Fibroblast of skin of left biceps (primary cell): ENCODE results near the gene PTPRT.

Experiments used
- DNase-seq, 2 experiments: peaks; one replicate each; pipeline ENCODE4 v3.0.0-alpha.2; 2013; ENCODE audit warnings: low read depth in 2 of 2

The PTPRT gene

DNA sequence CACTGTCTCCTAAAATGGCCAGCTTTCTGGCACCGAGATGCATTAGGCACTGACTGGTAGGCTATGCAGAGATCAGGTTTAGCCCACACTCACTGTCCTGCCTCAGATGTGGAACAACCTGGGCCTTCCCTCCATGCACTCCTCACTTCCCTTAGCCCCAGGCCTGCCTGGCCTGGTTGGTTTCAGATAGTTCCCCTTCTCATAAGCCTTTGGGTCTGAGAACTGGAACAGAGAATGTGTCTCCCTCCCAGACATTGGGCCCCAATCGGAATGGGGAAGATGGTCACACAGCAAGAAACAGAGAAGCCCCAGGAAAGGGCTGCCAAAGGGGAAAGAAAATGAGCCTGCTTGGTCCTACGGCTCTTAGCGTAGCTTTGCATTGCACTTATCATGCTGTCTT, 809.4 kb downstream of the PTPRT start:
- no peak for DNase-seq

DNA sequence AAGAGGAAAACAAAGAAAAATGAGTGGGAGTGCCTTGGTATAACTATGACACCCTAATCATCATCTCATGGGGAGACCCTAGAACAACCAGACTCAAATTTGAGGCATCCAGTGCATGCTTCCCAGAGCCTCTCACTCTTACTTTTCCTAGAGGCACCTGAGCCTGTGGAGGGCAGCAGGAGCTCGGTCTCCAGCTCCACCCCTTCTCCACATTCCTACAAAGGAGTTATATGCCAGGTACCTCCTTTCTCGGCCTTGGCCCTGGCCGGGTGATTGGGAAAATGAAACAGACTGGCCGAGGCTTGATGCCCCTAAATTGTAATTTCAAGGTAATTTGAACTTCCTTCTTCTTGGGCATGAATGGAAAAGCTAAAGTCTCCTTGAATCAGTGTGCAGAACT, 810.3 kb downstream of the PTPRT start:
- no peak for DNase-seq

DNA sequence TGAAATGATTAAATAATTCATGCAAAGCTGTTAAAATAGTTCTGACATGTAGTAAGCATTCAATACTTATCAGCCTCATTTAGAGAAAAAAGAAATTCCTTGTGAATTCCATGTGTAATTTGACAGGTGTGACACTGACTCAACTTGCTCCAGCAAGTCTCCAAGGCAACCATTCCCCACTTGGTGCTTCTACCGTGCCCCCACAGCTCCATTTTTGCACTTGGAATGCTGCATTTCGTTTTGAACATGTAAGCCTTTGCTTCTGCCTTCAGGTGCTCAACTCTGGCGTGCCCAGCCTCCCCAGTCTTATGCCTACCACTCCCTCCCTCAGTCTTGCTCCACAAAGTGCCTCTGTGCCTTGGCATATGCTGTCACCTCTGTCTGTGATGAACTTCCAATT, 810.9 kb downstream of the PTPRT start:
- no peak for DNase-seq

DNA sequence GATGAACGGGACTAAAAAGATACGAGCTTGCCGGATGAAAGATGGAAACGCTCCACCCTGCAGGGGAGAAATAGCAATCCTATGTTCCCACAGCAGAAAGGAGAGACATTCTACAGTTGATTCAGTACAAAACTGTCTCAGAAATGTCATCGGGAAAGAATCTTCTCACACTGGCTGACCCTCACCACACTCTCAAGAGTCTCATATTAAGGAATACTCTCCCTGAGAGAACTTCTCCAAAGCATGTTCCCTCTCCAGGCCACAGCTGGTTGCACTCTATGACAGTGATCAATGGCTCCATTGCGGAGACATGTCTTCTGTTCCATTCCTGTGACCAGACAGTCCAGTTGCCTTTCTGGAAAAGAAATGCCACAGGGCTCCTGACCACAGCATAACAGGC, 813.6 kb downstream of the PTPRT start:
- DNase-seq: no peak

DNA sequence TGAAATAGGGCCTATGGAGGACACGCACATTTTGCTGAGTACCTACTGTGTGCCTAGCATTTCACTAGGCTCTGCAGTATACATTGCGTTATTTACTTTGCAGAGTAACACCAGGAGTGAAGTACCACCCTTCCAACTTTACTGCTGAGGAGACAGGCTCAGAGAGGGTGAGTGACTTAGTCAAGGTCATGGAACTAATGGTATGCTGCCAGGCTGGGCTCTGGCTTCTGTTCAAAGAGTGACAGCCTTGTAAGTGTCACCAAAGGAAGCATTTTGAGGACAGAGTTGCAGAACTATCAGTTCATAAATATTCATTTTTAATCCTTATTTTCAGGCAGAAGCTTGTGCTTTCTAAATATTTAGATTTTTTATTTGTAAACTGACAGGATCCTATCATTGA, 816.7 kb downstream of the PTPRT start:
- no peak for DNase-seq

DNA sequence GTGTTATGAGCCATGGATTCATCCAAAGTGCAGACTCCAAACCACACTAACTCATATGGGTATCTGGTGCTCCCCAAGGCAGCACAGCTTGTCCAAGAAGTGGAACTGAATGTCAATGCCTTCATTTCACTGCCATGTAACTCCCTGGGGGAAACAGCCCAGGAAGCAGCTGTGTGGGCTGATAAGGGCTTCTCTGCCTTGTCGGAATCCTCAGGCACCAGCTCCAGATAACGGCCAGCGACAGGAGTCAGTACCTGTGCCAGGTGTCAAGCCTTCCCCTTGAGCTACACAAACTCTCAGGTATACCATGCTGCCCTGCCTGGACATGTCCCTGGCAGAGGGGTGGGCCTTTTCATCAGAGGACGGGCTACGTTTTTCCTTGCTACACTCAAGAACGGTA, 819.6 kb downstream of the PTPRT start:
- DNase-seq: no peak

DNA sequence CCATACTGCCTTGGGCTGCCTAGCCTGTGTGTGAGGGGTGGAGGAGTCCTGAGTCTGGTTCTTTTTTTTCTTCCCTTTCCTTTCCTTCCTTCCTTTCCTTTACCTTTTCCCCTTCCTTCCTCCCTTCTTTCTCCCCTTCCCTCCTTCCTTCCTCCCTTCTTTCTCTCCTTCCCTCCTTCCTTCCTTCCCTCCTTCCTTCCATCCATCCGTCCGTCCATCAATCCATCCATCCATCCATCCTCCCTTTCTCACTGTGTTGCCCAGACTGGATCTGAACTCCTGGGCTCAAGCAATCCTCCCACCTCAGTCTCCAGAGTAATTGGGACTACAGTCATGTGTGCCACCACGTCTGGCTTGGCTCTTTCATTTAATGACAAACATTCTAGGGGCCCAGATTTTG, 820.8 kb downstream of the PTPRT start:
- DNase-seq: no peak

DNA sequence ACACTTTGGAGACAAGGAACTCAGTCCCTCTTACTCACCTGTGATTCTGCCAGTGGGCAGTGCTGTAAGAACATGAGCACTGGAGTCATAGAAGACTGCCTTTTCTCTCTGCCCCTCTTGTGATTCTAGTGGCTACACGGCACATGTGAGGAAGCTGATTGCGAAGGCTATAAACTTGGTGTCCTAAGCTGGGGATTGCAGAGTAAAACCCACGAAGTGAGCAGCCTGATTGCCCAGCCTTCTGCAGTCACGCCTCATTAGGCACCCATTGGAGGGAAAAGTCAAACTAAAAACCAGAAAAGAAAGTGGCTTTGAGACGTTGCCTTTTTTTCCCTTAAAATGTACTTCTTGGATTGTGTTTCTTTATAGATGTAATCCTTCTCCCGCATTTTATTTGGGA, 823.1 kb downstream of the PTPRT start:
- no peak for DNase-seq

DNA sequence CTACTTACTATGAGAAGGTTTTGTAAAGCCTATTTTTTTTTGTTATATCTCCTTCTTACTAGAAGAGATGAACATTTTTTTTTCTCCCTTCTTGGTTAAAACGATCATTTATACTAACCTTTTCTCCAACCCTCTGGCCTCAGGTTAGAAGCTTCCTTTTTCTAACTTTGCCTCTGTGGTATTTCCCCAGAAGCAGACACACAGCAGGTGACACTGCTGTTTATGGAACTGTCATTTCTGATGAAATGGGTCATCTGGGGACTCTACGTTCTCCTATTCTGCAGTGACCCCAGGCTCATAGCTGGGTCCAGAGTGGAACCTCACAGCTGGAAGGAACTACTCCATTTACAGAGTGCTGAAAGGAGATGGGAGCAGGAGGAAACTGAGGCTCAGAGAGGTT, 825.3 kb downstream of the PTPRT start:
- DNase-seq: no peak

DNA sequence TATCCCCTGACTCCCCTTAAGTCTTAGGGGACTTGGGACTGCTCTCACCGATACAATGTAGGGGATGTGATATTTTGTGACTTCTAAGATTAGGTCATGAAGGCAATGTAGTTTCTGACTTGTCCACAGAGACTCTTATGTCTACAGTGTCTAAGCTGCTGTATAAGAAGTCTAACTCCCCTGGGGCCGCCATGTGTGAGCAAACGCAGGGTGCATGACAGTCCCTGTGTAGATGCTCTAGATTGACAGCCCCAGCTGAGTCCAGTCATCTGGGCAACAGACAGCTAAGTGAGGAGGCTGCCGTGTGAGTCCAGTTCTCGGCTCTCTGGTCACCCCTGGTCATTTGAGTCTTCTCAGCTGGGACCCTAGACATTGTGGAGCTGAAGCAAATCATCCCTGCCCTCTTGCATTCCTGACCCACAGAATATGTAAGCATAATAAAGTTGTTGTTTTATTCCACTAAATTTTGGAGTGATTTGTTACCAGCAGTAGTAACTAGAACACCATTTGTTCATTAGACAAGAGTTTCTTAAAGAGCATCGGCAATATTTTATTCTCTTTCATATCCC, 828.2 kb downstream of the PTPRT start:
- no peak for DNase-seq

DNA sequence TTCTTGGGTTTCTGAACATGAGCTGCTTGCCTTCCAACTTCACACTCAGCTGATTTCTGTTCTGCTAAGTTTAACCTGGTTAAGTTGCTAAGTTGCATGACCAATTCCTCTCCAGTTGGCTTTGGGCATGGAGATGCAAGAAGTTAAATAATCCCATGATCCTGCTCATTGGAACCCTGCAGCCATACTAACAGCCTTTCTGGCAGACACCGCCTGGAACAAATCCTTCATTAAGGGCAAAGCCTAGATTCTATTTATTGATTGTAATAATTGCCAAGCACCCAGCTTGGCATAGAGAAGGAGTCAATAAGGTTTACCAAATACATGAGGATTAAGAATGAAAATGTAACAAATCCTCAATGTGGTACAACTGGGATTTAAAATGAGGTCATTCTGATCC, 829.1 kb downstream of the PTPRT start:
- DNase-seq: no peak

DNA sequence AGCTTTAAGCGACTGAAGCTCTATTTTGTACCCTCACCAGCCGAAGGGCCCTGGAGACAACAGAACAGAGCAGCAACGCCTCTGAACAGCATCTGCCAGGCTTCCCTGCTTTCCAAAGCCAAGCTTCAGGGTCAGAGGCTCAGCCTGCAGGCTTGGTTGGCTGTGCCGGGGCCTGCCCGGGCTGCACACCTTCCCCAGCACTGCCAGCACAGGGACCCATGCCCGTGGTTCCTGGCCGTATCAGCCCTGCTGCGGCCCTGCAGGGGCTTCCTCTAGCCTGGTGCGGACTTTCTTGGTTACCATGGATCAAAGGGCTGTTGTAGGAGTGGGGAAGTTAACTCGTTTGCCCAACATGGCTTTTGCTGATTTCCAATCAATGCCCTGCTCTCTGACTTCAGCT, 830.1 kb downstream of the PTPRT start:
- no peak for DNase-seq

DNA sequence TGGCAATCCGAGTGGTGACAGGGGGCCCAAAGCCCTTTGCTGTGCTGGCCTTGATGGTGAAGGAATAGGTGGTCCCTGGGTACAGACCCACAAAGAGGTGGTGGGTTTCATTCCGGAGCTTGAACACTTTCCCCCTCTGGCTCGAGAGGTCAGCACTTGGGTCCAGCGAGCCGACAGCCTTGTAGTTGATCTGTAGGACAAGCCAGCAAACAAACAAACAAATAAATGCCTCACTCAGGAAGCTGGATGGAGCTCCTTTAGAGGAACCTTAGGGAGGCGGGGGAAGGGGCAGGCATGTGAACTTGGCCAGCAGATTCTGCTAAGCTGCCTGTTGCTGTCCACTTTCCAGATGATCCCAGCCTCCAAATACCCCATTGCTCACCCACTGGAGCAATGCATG, 837.6 kb downstream of the PTPRT start:
- DNase-seq: no peak

DNA sequence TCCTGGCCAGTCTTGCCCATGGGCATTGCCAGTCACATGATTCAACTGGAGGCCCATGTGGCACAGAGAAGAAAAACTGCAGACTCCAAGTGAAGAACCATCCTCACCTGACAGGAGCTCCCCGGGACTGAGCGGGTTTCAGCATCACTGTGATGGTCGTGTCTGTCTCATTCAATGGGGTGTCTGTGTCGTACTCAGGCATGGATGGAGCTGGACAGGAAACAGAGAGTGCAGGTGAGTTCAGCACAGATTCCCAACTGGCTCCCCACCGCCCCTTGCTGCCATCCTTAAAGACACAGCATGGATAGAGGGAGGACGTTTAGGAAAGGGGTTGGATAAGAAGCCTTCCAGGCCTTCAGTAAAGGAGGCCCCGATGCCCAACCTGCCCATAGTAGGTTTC, 839.2 kb downstream of the PTPRT start:
- DNase-seq: no peak

DNA sequence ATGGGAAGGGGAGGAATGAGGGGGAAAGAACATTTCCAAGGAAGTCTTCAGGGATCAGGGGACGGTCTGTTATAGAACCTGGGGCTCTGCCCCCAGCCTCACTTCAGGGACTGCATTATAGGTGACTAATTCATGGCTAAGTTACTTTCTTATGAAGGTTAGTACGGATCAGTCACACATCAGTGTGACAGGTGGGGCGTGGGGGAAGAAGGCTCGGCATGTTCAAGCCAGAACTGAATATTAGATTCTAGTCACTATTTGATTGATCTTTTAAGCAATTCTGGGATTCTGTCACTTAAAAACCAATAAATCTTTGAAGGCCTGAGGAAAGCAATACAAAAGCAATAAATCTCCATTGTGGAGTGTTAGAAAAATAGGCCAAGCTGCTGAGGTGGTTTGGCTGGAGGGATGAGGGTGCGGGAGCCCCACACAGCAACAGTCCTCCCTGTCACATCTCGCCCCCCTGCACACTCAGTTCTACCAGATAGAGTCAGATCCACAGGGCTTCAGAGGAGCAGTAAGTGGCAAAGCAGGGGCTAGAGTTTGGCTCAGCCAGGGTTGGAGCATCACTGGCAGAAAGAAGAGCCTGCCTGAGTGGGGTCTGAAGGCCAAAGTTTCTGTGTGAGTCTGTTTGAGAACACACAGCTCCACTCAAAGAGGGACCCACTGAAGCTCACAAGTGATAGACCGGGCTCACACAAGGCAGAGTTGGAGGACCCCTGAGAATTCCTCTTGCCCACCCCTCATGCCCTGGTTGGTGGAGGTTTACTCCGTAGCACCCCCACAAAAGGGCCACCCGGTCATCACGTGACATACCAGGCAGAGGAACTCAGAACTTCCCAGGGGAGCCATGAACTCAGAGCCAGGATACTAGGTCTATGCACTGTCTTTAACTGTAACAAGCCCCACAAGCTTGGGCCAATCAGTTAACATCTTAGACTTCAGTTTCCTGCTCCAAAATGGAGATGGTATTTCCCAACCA, 843.2 kb downstream of the PTPRT start:
- DNase-seq: no peak

DNA sequence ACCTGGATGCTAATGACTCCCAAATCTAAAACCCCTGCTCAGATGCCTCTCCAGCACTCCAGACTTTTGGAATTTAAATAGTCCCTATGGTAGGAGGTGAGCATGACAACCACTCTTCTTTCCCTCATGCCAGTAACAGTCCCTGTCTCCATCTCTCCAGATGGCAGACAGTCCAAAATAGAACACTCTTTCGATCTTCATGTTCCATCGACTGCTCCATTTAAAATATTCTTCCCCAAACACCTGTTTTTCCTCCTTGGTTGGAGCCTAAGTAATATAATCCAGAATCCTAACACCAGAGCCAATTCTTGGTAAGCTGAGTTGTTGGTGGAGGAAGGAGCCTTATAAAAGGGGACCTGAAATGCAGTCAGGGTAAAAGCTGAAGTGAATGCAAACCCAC, 848.1 kb downstream of the PTPRT start:
- DNase-seq: no peak

DNA sequence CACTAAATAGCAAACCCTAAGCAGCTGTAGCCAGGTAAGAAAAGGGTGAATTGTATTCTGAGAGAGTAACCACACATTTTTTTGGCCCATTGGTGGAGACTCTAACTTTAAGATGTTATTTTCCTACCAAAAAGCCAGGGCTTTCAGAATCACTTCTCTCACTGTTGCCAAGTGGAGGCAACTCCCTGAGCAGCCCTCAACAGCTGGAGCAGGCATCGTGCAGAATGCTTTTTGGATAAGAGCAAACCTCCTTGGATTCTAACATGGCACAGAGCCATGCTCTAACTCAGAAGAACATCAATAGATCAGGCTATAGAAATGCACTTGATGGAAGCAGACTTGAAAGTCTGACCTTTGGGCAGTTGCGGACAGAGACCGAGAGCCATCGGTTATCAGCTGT, 849.3 kb downstream of the PTPRT start:
- no peak for DNase-seq

DNA sequence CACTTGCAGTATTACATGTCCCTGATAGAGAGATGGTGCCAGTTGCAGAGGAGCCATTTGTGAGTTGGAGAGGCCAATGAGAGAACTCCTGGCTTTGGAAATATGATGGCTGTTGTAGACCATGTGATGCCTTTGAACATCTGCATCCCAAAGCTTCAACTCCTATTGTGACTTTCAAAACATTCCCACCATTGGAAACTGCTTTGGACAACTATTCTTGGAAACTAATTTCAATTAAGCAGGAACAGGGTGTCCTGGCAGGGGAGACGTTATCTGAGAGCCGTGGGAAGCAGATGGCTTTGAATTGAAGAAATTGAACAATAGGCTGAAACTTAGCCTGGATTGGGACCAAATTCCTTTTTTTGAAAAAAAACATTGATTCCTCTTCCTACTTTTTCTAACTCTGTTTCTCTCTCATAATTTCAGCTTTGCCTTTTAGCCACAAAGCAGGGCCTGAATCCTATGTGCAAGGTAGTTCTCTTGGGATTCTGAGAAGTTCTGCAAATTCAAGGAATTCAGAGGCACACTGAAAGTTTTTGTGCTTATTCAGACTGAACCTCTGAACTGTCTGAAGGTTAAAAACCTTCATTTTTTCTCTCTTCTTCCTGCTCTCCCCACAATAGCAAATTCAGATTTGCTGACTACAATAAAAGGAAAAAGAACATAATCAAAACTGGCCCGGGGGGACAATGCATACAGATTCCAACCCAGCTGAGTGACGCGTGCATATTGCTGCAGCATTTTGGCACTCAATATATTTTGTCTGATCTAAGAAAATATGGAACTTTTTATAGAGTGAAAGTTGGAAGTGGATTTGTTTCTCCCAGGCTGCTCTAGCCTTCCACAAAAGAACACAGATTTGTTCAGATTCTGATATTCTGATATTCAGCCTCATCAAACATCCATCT, 851.2 kb downstream of the PTPRT start:
- no peak for DNase-seq

DNA sequence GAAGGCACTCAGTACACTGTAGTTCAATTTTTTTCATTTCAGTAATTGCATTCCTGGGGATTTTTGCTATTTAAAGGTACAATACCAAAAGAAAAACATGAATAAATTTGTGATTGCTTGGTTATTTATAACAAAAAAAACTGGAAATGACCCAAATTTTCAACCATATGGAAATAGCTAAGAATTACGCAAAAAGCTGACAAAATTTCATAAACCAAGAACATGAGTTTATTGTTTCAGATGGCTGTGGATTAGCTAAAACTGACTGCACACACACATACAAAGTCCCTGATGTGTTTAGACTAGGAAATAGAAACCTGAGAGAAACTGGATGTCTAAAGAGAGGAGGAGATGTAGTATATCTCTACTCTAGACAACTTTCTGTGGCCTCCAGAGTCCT, 853.1 kb downstream of the PTPRT start:
- no peak for DNase-seq

DNA sequence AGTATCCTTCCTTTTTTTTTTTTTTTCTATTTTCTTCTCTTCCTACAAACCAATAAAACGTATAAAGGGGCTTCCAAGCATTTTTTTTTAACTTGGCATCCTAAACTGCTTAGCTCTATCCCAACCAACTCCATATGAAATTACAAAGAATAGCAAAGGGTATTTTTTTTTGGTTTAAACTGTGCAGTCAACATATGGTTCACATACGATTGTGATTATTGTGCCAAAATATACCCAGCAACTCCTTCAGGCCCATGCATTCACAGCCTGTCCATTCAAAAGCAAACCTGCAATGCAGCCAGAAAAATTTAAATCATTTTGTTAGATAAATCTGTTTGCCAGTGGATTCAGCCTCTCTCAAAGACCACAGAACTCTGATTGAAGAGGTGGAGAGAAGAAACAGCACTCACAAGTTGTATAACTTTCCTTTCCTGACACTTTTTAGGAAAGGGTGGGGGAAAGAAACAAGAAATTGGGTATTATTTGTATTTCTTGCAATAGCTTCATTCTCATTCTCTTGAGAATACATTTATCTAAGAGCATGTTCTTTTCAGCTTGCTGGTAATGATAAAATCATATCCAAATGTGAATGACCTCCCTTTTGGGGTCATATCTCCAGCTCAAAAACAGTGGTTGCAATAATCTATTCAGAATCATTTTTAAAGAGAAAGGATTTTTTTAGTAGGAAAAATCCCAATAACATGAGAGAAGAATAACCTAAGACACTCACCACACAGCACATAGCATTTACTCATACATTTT, 870.3 kb downstream of the PTPRT start:
- DNase-seq: no peak

DNA sequence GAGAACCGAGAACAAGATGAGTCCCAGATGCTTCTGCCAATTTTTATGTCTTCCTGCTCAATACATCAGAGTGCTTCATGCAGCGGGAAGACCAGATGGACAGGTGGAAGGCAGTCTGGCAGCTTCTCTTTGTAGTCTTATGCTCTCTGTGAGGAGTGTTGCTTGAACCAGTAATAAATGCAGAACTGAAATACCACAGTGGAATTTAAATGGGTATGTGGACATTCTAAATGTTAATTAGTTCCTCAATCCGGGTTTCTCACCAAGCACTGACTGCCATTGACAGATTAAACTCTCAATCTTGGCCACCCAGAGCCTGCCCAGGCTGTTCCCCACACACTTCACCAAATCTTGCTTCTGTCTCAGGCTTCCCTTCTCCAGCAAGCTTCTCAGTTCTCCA, 876.0 kb downstream of the PTPRT start:
- DNase-seq: no peak

DNA sequence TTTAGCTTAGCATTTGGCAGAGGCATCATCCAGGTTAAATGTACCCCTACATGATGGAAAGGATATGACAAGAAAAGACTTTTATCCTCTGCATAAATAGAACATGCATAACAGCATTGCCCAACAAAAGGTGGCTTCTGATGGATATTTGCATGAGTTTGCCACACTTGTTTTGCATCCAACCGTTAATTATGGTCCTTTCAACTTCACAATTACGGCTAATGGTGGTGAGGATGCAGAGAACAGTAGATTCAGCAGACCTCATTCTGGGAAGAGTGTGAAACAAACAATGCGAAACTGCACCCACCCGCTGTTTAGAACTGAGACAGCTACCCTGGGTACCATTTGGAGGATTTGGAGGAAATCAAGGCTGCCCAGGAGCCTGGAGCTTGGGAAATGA, 880.7 kb downstream of the PTPRT start:
- no peak for DNase-seq
